Activated CD4-positive, alpha-beta memory T cell treated with anti-CD3 and anti-CD28 coated beads for 36 hours (primary cell): ENCODE data around the gene SEZ6. TPM values are rescaled to one million over a fixed set of nuclear protein-coding genes. Genes with fewer than 3 reads are reported as not detected.

Experiments
- CTCF ChIA-PET: fragments of 350-600 bp; sonication (Branson Sonifier 250); formaldehyde crosslinking; loops from one replicate; lab custom pipeline; 2021; ENCODE audit warnings: antibody characterized with exemption, inconsistent platforms; lab: Charles Lee
- POLR2A ChIA-PET: fragments of 350-600 bp; sonication (Branson Sonifier 250); formaldehyde crosslinking; loops from one replicate; lab custom pipeline; 2021; ENCODE audit warnings: antibody characterized with exemption; lab: Charles Lee
- DNase-seq: peaks from one replicate; pipeline ENCODE4 v3.0.0-alpha.2; 2020
- H3K27ac Mint-ChIP-seq: one replicate; pipeline ENCODE4 v1.8.0; 2021; ENCODE audit warnings: mixed read lengths
- H3K27me3 Mint-ChIP-seq: one replicate; pipeline ENCODE4 v1.8.0; 2021; ENCODE audit warnings: mixed read lengths
- H3K36me3 Mint-ChIP-seq: one replicate; pipeline ENCODE4 v1.8.0; 2021; ENCODE audit warnings: mixed read lengths
- H3K4me1 Mint-ChIP-seq: one replicate; pipeline ENCODE4 v1.8.0; 2021; ENCODE audit warnings: low read depth, mixed read lengths
- H3K4me3 Mint-ChIP-seq: one replicate; pipeline ENCODE4 v1.8.0; 2021; ENCODE audit warnings: mild to moderate bottlenecking, mixed read lengths
- H3K9me3 Mint-ChIP-seq: one replicate; pipeline ENCODE4 v1.8.0; 2021; ENCODE audit warnings: mixed read lengths
- intact Hi-C: fragments of 100-400 bp; cut with micrococcal nuclease; formaldehyde crosslinking; loops from one replicate; pipeline ENCODE4 v1.15.1; 2023
- total RNA-seq, 2 experiments: library from RNA; stranded (reverse); gene quantifications; one replicate each; pipeline ENCODE4 v1.2.3, GENCODE V29; 2021

SEZ6 gene
- total RNA-seq, 2 experiments from 2014 or later: not detected

- CTCF ChIA-PET: interaction anchor here (0.6 to 3.4 kb wide), 7 partner anchors 9 to 205 kb away, joined by 3 to 15 read pairs (median 4); partner anchors contain the start of genes FLOT2 and TLCD1
- DNase-seq: no peak
Measured at GRCh38 chr17:28906706-28907438, 99.0 kb downstream of the SEZ6 start.

DNA sequence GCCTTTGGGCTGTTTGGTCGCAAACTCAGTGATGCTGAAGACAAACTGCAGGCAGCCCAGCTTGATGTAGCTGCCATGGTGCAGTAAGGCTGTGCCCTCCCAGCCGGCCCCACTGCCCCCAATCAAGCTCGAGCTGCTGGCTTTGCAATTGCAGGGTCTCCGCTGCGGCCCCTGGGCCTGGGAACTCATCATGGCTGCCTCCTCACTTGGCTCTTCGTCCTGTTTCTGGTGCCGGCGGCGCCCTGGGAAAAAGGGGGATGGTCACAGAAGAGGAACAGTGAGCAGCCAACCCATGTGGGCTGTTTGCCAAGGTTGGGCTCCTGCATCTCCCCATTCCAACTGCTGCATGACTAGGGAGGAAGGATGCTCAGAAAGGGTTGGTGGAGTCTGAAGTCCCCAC is 99.6 kb downstream of the SEZ6 start:
- H3K4me3 Mint-ChIP-seq: no peak overlapping the region
- no peaks in the 10 kb centered on the region for H3K9me3 Mint-ChIP-seq
- no peaks in the 10 kb centered on the region for H3K27me3 Mint-ChIP-seq
- H3K36me3 Mint-ChIP-seq: peaks cover 29% of the 10 kb centered on the region
- peaks cover 9% of the 10 kb centered on the region for H3K4me1 Mint-ChIP-seq
- ChIA-PET POLR2A (no interaction called here), CTCF (no interaction called here)
- H3K27ac Mint-ChIP-seq: no peak overlapping the region
- intact Hi-C loops: loop anchor here (10.0 kb wide), 1 partner anchor 261 kb away; the partner anchor contains the start of gene BLTP2
- DNase-seq: no peak

More at GRCh38 chr17:28906706-28907438, 99.0 kb downstream of the SEZ6 start:
- Mint-ChIP-seq H3K4me1 (peaks cover 4% of the 10 kb centered on the region), H3K9me3 (no peaks in the 10 kb centered on the region), H3K27ac (no peak overlapping the region), H3K4me3 (no peak overlapping the region), H3K36me3 (peaks cover 33% of the 10 kb centered on the region), H3K27me3 (no peaks in the 10 kb centered on the region)
- intact Hi-C loops: loop anchor here (10.0 kb wide), 1 partner anchor 262 kb away; the partner anchor contains the start of gene BLTP2
- POLR2A ChIA-PET: interaction anchor here (0.6 to 0.9 kb wide), 2 partner anchors 187 to 193 kb away, joined by 3 read pairs; no protein-coding TSS in a partner anchor

Other genes starting within 250 kb of the SEZ6 start
- gene FAM222B, start 163.2 kb downstream of the SEZ6 start, total RNA-seq: 10 to 100 TPM; 18.6 to 21.5 TPM
- 10 to 100 TPM; 43.0 to 48.5 TPM for gene ERAL1, start 151.0 kb downstream of the SEZ6 start, total RNA-seq
- 100 to 1,000 TPM; 110 to 118 TPM for gene FLOT2, start 108.3 kb downstream of the SEZ6 start, total RNA-seq
- gene DHRS13, start 103.0 kb downstream of the SEZ6 start, total RNA-seq: 10 to 100 TPM; 18.0 to 20.6 TPM
- gene PHF12, start 54.5 kb downstream of the SEZ6 start, total RNA-seq: 10 to 100 TPM; 44.0 to 44.8 TPM
- 1 to 10 TPM; 1.5 to 2.4 TPM for gene PIPOX, start 37.1 kb upstream of the SEZ6 start, total RNA-seq
- 10 to 100 TPM; 46.3 to 47.1 TPM for gene MYO18A, start 174.4 kb upstream of the SEZ6 start, total RNA-seq
- gene CRYBA1, start 240.8 kb upstream of the SEZ6 start, total RNA-seq: not detected